HG03280 (cell line): ENCODE measurements around the gene PSMC5.

Experiments used
- ATAC-seq: cut with Tn5 transposase; IDR thresholded peaks from one replicate; pipeline ENCODE4 v1.9.1; 2021; ENCODE audit warnings: mild to moderate bottlenecking, moderate library complexity; ENCODE audit not compliant: unreplicated experiment

The PSMC5 gene

DNA sequence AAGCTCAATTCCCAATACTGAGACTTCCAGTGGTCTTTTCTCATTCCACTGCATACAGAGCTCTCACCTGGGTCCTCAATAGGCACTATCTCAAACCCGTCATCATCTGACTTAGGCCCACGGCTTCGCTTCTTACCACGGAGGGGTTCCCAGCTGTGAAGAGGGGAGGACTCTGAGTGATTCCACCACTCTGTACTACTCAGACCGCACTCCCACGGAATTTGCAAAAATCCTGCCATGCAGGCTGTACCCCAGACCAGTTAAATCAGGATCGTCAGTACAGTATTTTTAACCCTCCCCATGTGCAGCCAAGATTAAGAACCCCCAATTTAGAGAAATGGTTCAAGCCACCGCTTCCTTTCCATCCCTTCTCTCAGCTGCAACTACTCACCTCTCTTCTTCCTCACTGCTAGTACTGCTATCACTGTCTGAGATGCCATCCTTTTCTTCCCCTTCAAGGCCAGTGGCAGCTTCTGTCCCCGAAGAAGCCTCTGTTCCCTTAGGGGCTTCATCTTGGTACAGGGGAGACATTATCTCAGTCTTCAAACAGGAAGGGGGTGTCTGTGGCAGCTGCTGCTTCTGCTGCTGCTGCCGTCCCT lies 6.2 kb upstream of the PSMC5 start:
- no peak for ATAC-seq

- ATAC-seq: no peak
These were observed 5.4 kb upstream of the PSMC5 start for GRCh38 chr17:63821804-63822203.

DNA sequence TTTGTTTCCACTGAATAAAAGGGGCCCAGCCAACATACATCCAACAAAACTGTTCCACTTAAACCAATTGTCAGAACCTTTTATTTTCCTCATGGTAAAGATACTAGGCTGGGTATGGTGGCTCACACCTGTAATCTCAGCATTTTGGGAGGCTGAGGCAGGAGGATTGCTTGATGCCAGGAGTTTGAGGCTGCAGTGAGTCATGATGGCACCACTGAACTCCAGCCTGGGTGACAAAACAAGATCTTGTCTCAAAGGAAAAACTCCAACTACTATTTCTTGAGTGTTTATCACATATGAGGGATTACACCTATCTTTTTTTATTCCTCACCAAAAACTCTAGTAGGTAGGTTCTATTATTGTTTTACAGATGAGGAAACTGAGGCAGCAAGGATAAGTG lies 4.7 kb upstream of the PSMC5 start:
- ATAC-seq: no peak

DNA sequence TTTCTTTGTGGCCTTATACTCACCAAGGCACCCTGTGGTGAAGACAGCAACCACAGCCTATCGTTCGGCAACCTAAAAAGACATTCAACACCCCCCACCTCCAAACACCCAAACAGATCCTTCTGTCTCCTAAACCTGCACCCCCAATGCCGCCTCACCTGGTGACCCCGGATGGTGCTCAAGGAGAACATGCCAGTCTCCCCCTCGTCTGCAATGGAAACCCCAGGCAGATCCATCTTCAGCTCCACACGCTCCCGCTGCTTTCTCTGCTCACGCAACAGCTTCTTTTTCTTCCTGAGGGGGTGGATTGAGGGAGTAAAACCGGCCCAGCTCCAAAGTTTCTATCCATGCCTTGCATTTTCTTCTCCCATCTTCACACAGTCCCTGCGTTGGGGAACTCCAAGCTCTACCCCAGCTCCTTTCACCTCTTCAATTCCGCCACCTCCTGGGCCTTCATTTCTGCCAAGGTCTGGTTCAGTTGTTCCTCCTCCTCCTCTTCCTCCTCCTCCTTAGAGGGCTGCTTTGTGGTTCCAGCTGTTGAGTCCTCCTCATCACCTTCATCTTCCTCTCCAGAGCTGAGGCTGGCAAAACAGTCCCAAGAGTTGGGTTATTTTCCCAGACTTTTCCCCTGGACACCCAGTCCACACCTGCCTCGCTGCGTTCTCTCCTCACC lies 3.4 kb upstream of the PSMC5 start:
- ATAC-seq: no peak

DNA sequence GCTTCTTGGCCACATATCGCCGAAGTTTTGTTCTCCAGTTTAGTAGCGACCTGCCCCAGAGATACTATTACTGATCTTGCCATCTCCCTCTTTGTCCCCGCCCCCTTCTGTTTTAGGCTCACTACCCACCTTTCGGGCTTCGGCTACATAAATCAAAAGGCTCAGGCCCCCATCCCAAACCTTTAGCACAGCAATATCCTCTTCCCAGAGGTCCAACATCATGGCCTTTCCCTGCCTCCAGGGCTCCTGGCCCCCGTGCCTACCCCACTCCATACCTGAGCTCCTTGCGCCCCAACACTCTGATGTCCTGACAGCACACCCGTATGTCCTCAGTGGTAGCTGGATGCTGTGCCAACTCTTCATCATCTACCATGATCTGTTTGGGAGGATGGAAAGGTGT lies 2.9 kb upstream of the PSMC5 start:
- no peak for ATAC-seq

DNA sequence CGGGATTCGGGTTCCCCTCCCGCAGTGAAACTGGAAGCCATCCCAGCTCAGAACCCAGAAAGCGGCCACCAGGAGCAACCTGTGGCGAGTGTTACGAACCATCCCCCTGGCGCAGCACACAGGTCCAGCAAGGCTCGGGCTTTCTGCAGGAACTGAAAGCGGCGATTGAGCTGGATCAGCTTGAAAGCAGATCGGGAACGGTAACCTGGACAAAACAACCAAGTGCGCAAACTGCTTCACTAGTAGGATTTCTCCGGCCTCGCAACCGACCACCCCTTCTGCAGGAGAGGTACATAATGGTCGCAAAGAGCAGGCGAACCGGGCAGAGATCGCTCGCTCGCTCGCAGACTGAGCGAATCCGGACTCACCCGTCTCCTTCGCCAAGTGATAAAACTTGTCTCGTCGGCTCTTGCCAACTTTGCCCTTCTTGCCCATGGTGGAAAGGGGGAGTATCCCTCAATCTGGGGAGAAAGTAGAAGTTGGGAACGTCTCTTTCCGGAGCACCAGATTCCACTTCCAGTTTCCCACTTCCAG lies 696 bp upstream of the PSMC5 start:
- no peak for ATAC-seq

DNA sequence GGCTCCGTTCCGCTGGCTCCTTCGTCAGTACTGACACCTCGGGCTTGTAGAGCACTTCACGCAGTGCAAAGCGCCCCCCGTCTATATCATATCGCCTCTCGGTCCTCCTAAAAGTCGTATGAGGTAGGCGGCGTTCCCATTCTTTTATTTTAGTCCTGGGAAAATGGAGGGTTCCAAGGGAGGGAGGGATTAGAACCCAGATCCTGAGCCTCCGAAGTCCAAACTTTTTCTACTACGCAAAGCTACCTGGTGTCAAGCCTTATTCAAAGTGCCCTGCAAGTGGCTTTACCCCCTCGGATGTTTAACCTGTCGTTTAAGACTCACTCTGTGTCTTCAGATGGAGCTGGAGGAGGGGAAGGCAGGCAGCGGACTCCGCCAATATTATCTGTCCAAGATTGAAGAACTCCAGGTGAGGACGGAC lies 580 bp downstream of the PSMC5 start:
- no peak for ATAC-seq

DNA sequence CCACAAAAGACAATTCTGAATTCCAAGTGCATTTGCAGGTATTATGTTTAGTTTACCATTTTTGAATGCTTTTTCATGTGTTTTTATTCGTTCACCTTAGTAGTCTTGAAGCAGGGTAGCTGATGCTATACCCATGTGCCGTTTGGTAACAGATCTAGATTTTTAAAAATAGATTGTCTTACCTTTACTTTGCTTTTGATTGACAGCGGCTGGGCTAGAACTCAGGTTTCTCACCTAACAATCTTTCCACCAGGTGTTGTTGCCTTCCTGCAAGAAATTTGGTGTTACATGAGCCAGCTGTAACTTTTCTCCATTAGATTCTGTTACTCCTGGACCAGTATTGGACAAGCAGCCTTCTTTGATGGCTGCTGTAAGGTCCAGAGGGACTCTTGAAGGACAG lies 1.7 kb downstream of the PSMC5 start:
- no peak for ATAC-seq

DNA sequence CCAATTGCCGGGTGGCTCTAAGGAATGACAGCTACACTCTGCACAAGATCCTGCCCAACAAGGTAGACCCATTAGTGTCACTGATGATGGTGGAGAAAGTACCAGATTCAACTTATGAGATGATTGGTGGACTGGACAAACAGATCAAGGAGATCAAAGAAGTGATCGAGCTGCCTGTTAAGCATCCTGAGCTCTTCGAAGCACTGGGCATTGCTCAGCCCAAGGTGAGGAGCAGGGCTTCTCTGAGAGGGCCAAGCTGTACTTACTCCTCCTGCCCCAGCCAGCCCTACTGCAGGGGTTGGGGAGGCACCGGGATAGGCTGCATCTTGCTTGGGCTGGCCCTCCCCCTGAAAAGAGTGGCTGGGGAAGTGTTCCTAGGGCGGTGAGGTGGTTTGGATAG lies 3.0 kb downstream of the PSMC5 start:
- ATAC-seq: no peak

DNA sequence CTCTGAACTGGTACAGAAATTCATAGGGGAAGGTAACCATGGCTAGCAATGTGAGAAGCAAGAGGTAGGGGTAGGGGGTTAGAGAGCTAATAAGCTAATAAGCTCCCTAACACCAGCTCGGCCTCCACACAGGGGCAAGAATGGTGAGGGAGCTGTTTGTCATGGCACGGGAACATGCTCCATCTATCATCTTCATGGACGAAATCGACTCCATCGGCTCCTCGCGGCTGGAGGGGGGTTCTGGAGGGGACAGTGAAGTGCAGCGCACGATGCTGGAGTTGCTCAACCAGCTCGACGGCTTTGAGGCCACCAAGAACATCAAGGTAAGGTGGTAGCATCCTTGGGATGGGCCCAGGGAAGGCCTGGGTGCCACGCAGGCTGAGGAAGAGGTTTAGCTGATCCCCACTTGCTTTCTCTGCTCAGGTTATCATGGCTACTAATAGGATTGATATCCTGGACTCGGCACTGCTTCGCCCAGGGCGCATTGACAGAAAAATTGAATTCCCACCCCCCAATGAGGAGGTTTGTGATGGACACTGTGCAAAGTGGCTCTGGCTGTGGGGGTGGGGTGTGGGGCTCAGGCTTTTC lies 3.8 kb downstream of the PSMC5 start:
- no peak for ATAC-seq

DNA sequence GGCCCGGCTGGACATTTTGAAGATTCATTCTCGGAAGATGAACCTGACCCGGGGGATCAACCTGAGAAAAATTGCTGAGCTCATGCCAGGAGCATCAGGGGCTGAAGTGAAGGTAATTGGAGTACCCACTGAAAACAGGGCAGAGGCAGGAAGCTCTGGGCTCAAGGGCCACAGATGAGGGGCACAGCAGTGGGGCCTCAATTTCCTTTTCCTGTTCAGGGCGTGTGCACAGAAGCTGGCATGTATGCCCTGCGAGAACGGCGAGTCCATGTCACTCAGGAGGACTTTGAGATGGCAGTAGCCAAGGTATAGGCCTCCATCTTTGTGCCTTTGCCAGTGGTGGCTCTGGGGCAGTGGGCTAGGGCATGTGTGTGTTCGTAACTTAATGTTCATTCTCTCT lies 4.3 kb downstream of the PSMC5 start:
- no peak for ATAC-seq

GRCh38 chr17:63832014-63832413 lies 4.8 kb downstream of the PSMC5 start:
- ATAC-seq: no peak

DNA sequence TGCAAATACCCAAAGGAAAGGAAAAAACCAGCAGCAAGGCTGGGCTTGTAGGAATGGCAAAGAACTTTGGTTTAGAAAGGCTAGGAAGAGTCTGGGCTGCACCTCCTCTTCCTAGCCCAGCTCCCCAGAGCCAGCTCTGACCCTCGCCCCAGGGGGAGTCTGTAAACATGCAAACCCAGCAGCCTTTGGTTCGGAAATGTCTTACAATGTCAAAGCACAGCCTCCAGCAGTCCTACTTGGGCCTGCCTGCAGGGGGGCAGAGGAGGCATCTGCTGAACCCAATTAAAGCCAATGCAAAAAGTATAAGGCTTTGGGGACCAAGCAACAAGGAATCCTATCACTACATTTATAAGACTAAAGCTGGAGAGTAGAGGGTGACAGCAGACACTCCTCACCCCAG lies 5.2 kb downstream of the PSMC5 start:
- ATAC-seq: no peak

GRCh38 chr17:63833026-63833740 lies 6.0 kb downstream of the PSMC5 start:
- ATAC-seq: no peak

- ATAC-seq: no peak
These were observed 6.6 kb downstream of the PSMC5 start for GRCh38 chr17:63833741-63834373.

DNA sequence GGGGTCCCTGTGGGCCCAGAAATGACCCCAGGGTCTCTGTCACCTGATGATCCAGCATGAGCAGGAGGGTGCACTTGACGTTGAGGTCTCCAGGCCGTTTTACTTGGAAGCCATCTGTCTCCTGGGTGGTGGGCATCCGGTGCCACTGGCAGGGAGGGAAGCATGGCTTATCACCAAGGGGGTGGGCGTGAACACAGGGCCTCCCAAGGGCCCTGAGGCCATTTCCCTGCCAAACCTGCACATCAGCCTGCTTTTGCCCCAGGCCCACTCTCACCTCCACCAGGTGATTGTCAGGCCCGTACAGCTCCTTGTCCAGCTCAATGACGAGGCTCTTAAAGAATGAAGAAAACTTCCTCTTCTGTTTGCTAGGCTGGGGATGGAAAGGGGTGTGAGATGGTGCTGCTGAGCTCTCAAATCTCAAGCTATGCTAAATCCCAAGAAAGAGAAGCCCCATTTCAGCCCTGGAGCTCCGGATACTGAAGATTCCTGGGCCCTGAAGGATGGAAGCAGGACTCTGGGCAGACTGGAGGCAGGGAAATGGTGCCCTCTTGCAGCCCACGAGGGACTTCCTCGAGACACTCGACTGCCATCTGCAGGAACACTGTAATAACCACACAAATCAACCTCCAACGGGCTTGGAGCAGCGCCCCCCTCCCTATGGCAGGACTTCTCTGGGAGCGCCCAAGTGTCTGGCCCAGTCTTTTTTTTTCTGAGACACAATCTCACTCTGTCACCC lies 7.4 kb downstream of the PSMC5 start:
- peak; percentile 53 for ATAC-seq

DNA sequence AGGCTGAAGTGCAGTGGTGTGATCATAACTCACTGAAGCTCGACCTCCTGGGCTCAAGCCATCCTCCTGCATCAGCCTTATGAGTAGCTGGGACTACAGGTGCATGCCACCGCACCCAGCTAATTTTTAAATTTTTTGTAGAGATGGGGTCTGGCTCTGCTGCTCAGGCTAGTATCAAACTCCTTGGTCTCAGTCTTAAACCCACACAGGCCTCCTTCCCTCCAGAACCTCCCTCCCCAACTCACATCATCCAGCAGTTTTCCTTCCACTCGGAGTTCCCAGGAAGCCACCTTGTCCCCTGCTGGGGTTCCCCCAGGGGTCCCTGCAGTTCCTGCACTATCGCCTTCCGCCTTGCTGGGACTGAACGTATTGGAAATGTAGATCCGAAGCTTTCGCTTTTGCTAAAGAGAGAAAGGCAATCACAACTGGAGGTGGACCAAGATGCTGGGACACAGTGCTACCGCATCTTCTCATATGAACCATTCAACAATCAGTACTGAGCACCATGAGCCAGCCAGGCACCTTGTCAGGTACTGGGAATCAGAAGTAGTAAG lies 8.0 kb downstream of the PSMC5 start:
- no peak for ATAC-seq

DNA sequence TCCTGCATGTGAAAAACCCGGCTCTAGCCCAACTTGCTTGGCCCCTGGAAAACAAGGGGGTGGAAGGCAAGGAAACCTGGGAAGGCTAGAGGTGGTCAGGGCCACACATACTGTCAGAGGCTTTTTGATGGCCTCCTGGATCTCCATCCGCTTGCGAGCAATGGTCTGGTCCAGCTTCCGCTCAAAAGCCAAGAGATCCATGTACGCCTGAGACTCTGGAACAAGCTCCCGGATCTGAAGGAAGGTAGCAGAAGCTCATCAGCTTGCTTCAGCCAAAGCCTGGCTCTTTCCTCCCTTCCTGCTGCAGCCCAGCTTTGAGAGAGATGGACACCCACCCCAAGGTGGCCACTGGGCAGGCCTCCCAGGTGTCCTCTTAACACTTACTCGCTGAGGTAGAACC lies 9.6 kb downstream of the PSMC5 start:
- no peak for ATAC-seq

GRCh38 chr17:63837480-63837879 lies 10.2 kb downstream of the PSMC5 start:
- no peak for ATAC-seq

- ATAC-seq: no peak
These were observed 10.8 kb downstream of the PSMC5 start for GRCh38 chr17:63837962-63838600.
